Right kidney (tissue), 9 donors: Measurements from ENCODE around the gene ZNF639.
"Not testable (repeated sequence)": the region's sequence is repeated elsewhere in the genome, so short reads cannot be mapped to it uniquely, and the experiment has no call there.

Source experiments
- DNase-seq: peaks from one replicate; pipeline ENCODE4 v3.0.0-alpha.2; 2016
- long read RNA-seq, 8 donors: transcript quantifications; one replicate each; lab custom pipeline, GENCODE V29; 2026

ZNF639 gene, protein sequence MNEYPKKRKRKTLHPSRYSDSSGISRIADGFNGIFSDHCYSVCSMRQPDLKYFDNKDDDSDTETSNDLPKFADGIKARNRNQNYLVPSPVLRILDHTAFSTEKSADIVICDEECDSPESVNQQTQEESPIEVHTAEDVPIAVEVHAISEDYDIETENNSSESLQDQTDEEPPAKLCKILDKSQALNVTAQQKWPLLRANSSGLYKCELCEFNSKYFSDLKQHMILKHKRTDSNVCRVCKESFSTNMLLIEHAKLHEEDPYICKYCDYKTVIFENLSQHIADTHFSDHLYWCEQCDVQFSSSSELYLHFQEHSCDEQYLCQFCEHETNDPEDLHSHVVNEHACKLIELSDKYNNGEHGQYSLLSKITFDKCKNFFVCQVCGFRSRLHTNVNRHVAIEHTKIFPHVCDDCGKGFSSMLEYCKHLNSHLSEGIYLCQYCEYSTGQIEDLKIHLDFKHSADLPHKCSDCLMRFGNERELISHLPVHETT
- long read RNA-seq, donor 1, transcript ZNF639-209 (6 exons, 2,033 nt) = major isoform, 5 of 13 reads
- long read RNA-seq, donor 1, partial matches to known transcripts = 0 of 13 reads
- long read RNA-seq, donor 1, other reads (novel, unspliced or antisense) = 0 of 13 reads
- long read RNA-seq, donor 2, transcript ZNF639-209 (6 exons, 2,033 nt) = major isoform, 6 of 16 reads
- long read RNA-seq, donor 2, partial matches to known transcripts = 9 of 16 reads
- long read RNA-seq, donor 2, other reads (novel, unspliced or antisense) = 0 of 16 reads
- long read RNA-seq, donor 3, transcript ZNF639-207 (7 exons, 1,228 nt) = major isoform, 7 of 18 reads
- long read RNA-seq, donor 3, partial matches to known transcripts = 6 of 18 reads
- long read RNA-seq, donor 3, other reads (novel, unspliced or antisense) = 0 of 18 reads
- long read RNA-seq, donor 4, partial matches to known transcripts = 7 of 18 reads
- long read RNA-seq, donor 4, other reads (novel, unspliced or antisense) = 0 of 18 reads
- long read RNA-seq, donor 5, transcript ZNF639-207 (7 exons, 1,228 nt) = major isoform, 9 of 27 reads
- long read RNA-seq, donor 5, partial matches to known transcripts = 10 of 27 reads
- long read RNA-seq, donor 5, other reads (novel, unspliced or antisense) = 0 of 27 reads
- long read RNA-seq, donor 6, transcript ZNF639-207 (7 exons, 1,228 nt) = major isoform, 7 of 9 reads
- long read RNA-seq, donor 6, partial matches to known transcripts = 0 of 9 reads
- long read RNA-seq, donor 6, other reads (novel, unspliced or antisense) = 0 of 9 reads
- long read RNA-seq, donor 7, transcript ZNF639-207 (7 exons, 1,228 nt) = major isoform, 15 of 50 reads
- long read RNA-seq, donor 7, transcript ZNF639-209 (6 exons, 2,033 nt) = minor isoform, 8 of 50 reads
- long read RNA-seq, donor 7, partial matches to known transcripts = 20 of 50 reads
- long read RNA-seq, donor 7, other reads (novel, unspliced or antisense) = 0 of 50 reads
- long read RNA-seq, donor 8, transcript ZNF639-207 (7 exons, 1,228 nt) = major isoform, 8 of 26 reads
- long read RNA-seq, donor 8, partial matches to known transcripts = 11 of 26 reads
- long read RNA-seq, donor 8, other reads (novel, unspliced or antisense) = 0 of 26 reads

GRCh38 chr3:179322286-179323196, at the start of gene ZNF639:
Gene ZNF639 (plus strand): TSS chr3:179323031. CDS start chr3:179328294, 5,263 bp downstream.
- peak; percentile 89 for DNase-seq

DNA sequence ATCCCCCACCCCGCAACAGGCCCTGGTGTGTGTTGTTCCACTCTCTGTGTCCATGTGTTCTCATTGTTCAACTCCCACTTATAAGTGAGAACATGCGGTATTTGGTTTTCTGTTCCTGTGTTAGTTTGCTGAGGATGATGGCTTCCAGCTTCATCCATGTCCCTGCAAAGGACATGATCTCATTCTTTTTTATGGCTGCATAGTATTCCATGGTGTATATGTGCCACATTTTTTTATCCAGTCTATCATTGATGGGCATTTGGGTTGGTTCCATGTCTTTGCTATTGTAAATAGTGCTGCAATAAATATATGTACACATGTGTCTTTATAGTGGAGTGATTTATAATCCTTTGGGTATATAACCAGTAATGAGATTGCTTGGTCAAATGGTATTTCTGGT, 48.4 kb upstream of the ZNF639 start:
- not testable (repeated sequence) for DNase-seq

GRCh38 chr3:179276001-179276400, 46.8 kb upstream of the ZNF639 start:
- DNase-seq = no peak

DNA sequence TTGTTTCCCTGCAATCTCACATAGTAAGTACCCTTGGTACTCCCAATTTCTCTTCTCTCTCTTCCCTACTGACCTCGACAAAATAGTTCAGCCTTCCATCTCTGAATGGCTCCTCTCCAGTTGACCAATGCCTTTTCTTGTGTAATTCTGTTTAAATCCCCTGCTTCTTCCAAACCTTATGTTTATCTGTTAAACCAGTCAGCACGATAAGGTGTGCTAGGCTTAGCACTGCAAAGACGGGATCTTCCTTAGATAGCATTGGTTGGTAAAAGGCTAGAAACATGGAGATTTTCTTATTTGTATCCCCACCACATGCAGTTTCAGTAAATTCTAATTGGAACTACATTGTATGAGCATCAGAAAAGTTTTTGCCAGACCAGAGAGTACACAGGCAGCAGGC, 46.1 kb upstream of the ZNF639 start:
- DNase-seq = no peak

GRCh38 chr3:179278151-179278550, 44.7 kb upstream of the ZNF639 start:
- no peak for DNase-seq

DNA sequence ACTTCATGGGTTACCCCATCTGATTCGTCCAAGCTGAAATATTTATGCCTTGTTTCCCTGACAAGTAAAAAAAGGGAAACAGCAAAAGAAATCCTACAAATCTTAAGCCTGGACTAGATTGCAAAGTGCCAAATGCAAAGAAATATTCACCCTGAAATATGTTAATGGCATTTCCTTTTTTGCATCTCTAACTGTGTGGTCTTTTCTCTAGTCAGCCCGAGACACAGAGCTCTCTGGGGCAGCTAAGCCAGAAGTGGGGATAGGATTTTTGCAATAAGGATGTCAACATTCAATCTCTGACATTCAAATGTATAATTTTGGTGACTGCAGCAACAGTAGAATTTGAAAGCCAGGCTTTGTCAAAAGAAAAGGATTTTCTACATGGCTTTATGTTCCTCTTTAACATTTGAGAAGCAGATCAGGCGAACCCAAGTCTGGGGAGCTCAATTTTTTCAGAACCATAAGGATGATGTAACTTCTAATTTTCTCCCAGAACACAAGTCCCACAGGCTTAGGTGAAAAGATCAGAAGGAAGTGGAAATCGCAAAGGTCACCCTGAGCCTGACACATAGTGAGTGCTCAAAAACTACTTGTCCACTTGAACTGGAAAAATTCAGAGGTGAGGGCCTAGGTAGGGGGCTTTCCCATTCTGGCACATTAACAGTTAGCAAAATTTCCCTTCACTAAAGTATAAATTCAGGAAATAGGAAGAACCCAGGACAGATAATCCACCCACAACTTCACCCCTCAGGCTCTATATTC, 43.7 kb upstream of the ZNF639 start:
- no peak for DNase-seq

GRCh38 chr3:179279837-179280236, 43.0 kb upstream of the ZNF639 start:
- no peak for DNase-seq

DNA sequence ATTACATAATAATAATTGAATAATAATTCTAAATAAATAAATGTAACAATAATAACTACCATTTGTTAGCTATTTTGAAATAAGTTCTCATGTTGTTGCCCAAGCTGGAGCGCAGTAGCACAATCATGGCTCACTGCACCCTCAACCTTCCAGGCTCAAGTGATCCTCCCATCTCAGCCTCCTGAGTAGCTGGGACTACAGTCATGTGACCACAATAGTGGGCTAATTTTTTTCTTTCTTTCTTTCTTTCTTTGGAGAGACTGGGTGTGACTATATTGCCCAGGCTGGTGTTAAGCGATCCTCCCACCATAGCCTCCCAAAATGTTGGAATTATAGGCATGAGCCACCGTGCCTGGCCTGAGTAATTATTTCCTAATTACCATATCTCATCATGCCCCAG, 41.0 kb upstream of the ZNF639 start:
- DNase-seq = no peak

GRCh38 chr3:179286331-179286730, 36.5 kb upstream of the ZNF639 start:
- DNase-seq = no peak

GRCh38 chr3:179288845-179289244, 34.0 kb upstream of the ZNF639 start:
- no peak for DNase-seq

- no peak for DNase-seq
Measured at GRCh38 chr3:179289295-179289694, 33.5 kb upstream of the ZNF639 start.

- DNase-seq = no peak
Measured at GRCh38 chr3:179292450-179292849, 30.4 kb upstream of the ZNF639 start.

- no peak for DNase-seq
Measured at GRCh38 chr3:179297971-179298725, 24.7 kb upstream of the ZNF639 start.

DNA sequence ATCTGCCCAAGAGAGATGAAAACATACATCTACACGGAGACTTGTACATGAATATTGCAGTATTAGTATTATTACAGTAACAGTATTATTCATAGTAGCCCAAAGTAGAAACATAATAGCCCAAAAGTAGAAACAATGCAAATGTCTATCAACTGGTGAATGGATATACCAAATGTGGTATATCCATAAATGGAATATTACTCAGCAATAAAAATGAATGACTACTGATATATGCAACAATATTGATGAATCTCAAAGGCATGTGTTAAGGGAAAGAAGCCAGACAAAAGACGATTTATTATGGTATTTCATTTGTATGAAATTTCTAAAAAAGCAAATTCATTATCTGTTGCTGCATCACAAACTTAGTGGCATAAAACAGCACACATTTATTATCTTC, 23.5 kb upstream of the ZNF639 start:
- no peak for DNase-seq

GRCh38 chr3:179299999-179300613, 22.7 kb upstream of the ZNF639 start:
- no peak for DNase-seq

- DNase-seq = no peak
Measured at GRCh38 chr3:179301645-179302044, 21.2 kb upstream of the ZNF639 start.

GRCh38 chr3:179302111-179302510, 20.7 kb upstream of the ZNF639 start:
- no peak for DNase-seq

DNA sequence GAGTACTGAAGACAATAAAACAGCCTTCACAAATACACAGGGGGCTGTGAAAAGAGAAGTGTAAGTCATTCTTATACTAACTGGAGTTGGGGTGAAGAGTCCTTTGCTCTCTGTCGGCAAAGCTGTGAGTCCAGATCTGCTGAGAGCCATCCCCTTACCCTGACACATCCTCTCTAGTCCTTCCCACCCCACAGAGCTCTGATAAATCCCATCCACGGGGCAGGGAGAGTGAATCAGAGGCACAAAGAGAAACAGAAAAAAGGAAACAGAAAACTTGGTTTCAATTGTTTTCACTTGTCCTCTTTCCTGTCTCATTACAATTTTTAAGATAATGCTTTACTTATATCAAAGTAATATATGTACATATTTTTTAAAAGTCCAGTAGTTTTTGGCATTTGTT, 18.2 kb upstream of the ZNF639 start:
- DNase-seq = no peak

- DNase-seq = not testable (repeated sequence)
Measured at GRCh38 chr3:179307362-179307761, 15.5 kb upstream of the ZNF639 start.
